GM18511 (cell line): ENCODE data around the gene LIPI.
"Not testable (repeated sequence)": the region's sequence is repeated elsewhere in the genome, so short reads cannot be mapped to it uniquely, and the experiment has no call there.

Source experiments
- ATAC-seq: cut with Tn5 transposase; IDR thresholded peaks from one replicate; pipeline ENCODE4 v1.9.1; 2021; ENCODE audit warnings: mild to moderate bottlenecking, moderate library complexity; ENCODE audit not compliant: unreplicated experiment

Gene LIPI

DNA sequence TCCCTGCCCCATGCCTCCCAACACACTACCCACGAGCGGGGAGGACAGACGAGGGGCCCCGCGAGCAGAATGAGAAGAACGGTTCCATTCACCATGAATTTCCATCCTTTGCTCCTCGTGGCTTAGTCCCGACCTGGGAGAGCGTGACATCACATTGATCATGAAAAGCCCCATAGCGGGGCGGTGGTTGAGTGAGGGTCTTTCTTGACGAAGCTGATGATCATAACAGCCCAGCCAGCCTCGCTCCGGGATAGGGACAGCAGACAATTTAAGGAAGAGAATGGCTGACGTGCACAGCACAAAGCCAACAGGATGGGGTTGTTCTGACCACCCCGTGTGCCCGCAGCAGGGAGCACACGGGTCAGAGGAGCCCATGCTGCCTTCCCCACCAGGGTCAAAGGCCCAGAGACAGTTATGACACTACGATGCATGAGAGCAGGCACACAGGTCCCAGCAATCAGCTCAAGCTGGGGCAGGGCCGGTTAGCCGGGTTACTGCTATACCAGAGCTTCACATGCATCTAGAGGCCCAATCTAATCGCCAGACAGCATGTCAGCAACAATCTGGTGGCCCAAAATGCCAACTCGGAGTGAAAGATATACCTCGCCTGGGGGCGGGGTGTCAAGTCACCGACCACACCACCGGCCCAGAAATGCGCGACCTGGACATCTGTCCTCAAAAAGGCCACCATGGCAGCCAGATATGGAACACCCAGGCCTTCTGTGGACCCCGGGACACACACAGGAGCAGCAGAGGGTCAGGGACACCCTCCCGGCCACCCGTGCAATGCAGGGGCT, 135.2 kb downstream of the LIPI start:
- ATAC-seq: no peak

DNA sequence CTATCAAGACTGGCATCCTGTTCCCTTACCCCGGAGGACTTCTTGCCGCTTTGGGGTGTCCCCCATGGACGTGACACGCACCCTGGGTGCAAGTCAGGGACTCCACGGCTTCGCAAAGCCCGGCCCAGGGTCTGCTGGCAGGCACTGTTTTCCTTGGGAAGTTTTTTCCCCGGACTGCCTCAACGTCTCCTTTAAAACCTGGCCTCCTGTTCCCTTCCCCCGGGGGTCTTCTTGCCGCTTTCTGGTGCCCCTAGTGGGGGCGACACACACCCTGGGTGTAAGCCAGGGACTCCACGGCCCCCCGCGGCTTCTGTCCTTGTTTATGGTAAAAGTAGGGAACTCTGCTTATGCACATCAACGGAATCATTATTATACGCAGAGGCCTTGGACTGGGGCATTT, 136.6 kb downstream of the LIPI start:
- no peak for ATAC-seq

- ATAC-seq: no peak
Measured at GRCh38 chr21:14073615-14074014, 137.1 kb downstream of the LIPI start.

GRCh38 chr21:14072761-14073535, 137.8 kb downstream of the LIPI start:
- ATAC-seq: no peak

- ATAC-seq: no peak
Measured at GRCh38 chr21:14071902-14072734, 138.6 kb downstream of the LIPI start.

DNA sequence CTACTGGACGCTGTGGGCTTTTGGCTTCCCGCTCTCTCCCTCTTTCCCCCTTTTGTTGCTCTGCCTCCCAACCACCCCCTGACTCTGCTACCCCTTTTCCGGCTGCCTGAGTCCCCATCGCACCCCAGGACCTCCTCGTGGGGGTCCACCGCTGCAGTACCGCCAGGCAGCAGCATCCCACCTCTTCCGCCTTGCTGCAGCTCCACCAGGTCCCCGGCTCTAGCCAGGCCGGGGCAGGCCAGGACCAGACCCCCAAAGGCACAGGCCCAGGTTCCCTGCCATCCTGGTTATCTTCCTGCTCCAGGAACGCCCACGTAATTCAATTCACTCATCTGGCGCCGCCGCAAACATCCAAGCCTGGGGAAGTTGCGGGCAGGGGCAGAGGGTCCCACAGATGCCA, 139.8 kb downstream of the LIPI start:
- ATAC-seq: no peak

DNA sequence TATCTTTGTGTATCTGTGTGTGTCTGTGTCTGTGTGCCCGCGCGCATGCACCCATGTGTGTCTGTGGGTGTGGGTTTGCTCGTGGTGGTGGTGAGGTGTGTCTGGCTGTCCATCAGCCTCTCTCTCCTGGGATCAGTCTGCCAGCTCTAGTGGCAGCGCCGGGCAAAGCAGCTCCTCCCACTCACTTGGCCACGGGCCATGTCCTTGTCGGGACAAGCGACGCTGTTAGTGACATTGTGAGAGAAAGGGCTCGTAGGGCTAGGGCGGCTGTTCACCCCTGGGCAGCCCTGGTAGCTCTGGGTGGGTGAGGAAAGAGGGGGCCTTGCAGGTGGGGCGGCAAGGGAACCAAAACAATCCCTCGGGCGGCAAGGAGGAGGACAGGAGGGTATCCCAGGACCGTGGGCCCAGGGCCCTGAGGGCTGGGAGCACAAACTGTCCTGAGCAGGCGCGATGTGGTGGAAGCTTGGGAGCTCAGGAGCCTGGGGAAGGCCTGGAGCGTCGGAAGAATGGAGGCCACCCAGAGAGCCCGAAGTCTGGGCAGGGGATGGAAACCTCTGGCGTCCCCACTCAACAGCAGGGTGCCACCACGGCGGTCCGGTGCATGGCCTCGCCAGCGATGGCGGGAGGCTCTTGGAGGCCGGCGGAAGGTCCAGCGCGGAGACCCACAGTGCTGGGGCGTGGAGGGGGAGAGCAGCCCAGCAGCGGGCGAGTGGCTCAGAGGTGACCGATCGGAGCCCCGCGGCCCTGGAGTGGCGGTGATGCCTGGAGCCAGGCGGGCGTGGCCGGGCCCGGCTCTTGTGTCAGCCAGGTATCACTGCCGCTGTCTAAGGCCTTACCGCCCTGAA, 140.5 kb downstream of the LIPI start:
- no peak for ATAC-seq

GRCh38 chr21:14064296-14064645, 146.5 kb downstream of the LIPI start:
- no peak for ATAC-seq

DNA sequence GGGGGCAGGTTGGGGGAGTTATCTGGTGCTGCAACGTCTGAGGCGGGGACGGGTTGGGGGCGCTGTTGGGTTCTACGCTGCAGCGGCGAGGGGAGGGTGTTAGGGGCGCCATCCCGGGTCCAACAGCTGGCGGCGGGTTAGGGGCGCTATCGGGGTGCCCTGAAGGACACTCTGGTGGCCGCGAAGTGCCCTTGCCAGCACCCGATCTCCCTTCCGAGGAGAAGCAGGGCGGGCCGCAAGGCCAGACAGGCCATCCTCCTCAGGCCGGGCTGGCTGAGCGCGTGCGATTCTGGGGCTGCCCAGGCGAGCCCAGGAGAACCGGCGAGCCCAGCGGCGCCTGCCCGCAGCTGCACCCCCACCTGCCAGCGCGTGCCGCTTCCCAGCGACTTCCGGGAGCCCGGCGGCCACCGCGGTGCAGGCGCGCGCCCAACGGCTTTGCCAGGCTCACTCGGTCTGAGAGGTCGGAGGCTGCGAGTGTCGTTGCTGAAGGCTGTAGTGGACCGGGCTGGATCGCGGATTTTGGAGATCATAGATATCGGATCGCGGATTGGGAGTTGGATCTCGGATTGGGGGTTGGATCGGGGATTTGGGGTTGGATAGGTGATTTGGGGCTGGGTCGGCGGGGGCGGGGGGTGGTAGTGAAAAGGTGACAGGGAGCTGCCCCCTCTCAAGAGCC, 147.0 kb downstream of the LIPI start:
- ATAC-seq: not testable (repeated sequence)

DNA sequence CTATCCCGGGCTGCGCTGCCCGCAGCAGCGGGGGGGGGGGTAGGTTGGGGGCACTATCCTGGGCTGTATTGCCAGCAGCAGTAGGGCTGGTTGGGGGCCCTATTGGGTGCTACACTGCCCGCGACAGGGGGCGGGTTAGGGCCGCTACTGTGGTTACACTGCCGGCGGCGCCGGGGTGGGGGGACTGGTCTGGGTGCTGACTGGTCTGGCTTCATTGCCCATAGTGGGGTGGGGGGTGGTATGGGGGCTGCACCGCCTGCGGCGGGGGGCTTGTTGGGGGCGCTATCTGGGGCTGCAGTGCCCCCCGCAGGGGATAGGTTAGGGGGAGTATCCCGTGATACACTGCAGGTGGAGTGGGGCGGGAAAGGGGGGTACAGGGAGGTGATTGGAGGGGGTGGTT, 148.1 kb downstream of the LIPI start:
- ATAC-seq: not testable (repeated sequence)

DNA sequence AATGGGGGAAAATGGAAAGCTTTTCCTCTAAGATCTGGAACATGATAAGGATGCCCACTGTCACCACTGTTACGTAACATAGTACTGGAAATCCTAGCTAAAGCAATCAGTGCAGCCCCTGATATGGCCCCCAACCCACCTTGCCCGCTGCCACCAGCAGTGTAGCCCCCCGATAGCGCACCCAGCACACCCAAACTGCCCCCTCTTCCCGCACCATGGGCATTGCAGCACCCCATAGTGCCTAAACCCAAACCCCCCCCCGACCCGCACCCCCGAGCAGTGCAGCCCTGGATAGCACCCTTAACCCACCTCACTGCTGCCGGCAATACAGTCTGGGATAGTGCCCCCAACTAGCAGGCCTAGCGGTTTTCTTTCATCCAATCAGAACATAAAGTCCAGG, 148.9 kb downstream of the LIPI start:
- ATAC-seq: not testable (repeated sequence)

DNA sequence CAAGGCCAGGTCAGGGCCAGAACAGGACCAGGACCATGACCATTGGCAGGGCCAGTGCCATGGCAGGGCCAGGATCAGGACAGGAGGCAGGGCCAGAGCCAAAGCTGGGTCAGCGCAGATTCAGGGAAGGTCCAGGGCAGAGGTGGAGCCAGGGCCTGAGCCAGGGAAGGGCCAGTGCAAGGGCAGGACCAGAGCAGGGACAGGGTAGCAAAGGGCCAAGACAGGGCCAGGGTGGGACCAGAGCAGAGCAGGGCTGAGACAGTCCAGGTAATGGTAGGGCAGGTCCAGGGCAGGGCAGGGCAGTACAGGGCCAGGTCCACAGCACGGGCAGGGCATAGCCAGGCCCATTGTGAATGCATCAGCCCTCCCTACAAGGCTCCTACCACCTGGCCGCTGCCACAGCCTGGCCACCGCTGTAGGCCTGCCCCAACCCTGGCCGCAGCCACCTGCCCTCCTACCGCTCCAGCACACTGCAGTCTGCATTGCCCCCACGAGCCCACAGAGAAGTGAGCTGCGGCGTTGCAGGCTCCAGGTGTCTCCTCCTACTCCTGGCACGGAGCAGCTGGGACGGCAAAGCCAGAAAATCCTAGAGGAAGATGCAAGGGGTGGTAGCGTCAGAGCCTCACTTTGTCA, 151.6 kb downstream of the LIPI start:
- not testable (repeated sequence) for ATAC-seq
